Stimulated activated CD8-positive, alpha-beta memory T cell treated with anti-CD3 and anti-CD28 coated beads, Interleukin-4, amount 100 ng/mL, for 4 hours (primary cell): Measurements from ENCODE around the gene FUNDC2.
"Not testable (repeated sequence)": the region's sequence is repeated elsewhere in the genome, so short reads cannot be mapped to it uniquely, and the experiment has no call there.

Experiments
- DNase-seq, 2 donors: peaks; one replicate each; pipeline ENCODE4 v3.0.0-alpha.2; 2020; ENCODE audit warnings: low read depth in 2 of 2, low spot score in 1 of 2

Gene FUNDC2

DNA sequence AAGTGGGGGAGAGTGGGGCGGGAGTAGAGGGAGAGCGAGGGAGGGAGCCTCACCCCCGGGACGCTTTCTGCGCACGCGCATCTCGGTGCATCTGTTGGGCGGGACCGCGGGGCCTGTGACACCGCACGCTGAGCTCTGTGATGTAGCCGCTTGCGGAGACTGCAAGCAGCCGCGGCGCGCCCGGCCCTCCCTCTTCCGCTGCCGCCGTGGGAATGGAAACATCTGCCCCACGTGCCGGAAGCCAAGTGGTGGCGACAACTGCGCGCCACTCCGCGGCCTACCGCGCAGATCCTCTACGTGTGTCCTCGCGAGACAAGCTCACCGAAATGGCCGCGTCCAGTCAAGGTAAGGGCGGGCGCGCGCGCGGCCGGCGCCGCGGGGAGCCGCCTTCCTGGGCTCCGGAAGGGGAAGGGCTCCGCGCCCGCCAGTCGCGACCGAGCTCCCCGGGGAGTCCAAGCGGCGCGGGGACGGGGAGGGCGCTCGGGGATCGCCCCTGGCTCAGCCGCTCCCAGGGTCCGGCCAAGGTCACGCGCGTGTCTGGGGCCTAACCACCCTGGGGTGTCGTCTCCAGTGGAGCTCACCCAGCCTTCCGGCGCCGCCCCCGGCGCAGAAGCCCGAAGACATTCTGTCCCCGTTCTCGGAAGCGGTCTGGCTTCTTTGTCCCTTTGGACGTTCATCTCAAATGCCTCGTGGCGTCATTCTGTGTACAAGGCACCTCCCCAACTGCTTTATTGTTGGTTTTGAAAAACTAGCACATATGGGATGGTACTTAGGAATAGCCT, at the start of gene FUNDC2:
Gene FUNDC2, plus strand, starts transcription at position 118 of the 782 bp plus-strand sequence. Its CDS starts 95 bp downstream, at position 213.
- peak; percentile 71 to 89 for DNase-seq

DNA sequence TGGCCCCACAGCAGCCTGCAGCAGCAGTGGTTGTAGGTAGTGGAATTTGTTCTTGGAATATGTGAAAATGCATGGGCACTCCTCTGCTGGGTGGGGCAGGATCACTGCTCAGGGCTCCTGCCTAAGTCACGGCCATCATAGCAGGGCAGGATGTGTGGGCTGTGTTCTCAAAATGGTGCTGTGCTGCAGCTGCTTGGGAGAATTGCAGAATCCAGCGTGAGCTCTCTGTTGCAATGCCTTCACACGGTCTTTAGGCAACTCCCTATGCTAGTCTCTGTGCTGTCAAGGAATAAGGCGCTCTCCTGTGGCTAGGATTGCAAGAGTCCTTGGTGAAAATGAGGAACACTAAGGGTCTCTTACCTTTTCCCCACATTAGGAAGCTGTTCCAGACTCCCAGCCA, 47.0 kb upstream of the FUNDC2 start:
- DNase-seq, result no peak

DNA sequence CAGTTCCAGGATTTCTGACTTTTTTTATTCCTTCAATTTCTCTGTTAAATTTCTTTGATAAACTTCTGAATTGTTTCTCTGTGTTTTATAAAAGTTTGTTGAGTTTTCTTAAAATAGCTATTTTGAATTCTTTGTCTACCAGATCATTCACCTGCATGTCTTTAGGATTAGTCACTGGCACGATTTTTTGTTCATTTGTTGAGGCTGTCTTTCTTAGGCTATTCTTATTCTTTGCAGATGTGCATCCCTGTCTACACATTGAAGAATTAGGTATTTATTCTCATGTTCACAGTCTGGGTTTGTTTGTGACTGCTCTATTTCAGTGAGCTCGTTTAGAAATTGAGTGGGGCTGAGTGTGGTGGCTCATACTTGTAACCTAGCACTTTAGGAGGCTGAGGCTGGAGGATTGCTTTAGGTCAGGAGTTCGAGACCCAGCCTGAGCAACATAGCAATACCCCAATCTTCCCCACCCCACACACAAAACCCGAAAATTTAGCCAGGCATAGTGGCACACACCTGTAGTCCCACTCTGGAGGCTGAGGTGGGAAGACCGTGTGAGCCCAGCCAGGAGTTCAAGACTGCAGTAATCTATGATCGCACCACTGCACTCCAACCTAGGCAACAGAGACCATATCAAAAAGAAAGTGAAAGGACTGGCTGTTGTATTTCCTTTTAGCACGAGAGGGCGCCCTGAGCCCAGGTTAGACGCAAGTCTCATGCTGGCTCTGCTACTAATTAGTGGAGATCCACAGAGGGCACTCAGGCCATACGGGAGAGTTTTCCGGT, 46.1 kb upstream of the FUNDC2 start:
- peak; percentile 32 to 49 for DNase-seq

DNA sequence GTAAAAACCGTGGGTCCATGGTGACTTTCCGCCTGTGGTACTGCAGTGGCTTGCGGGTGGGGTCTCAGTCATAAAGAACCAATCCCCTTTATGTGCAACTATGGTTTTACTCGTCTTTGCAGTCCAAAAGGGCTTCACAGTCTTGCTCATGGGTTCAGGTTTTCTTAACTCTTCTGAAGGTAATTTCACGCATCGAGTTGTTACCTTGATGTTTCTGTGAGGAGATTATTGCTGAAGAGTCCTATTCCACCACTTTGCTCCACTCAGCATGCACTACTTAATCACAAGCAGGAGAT, 45.6 kb upstream of the FUNDC2 start:
- no peak for DNase-seq

DNA sequence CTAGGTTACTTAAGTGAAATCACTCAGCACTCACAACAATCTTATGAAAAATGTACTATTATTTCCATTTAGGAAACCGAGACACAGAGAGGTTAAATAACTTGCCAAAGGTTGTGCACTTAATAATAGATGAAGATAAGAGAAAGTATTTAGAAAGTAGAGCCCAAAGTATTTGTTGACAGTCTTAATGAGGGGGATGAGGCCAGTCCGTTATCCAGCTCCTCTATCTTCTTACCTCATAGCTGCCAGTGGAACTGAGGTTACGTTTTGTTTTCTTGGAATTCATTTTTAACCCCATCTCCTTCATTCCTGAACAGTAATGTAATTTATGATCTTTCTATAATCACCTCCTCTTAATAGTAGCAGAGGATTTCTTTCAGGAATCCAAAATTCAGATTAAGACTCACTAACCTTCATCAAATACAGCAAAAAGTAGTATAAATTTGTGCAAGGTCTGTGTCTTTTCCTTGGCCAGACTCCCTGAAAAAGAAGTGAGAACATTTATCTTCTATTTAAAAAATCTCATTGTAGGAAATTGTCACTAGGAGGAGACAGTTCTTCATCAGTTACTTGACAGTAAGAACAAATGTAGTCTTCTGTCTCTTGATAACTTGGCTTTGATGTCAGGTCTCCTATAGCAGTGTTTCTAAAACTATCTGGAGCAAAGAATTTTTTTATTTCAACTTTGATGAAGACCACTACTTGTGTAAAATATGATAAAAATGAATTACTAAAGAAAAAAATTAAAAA, 39.6 kb upstream of the FUNDC2 start:
- no peak for DNase-seq

GRCh38 chrX:154987940-154988339, 38.7 kb upstream of the FUNDC2 start:
- DNase-seq, result no peak

DNA sequence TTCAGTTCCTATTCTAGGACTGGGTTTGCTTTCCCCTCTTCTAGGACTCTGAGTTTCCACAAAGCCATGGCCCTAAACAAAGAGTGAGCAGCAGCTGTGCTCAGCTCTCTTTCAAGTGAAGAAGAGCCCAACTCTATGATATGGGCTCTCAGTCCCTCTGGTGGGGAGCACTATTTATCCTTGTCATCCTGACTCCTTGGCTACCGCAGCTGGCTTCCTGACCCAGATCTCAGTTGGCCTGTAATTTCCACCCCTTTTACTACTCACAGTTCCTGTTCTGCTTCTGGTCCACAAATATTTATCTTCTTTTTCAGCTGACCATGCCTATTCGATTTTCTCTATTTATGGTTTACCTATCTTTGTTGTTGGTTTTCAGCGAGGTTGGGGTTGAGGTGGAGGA, 37.9 kb upstream of the FUNDC2 start:
- no peak for DNase-seq

- DNase-seq, result no peak
Observed at GRCh38 chrX:154990496-154990895, 36.1 kb upstream of the FUNDC2 start.

DNA sequence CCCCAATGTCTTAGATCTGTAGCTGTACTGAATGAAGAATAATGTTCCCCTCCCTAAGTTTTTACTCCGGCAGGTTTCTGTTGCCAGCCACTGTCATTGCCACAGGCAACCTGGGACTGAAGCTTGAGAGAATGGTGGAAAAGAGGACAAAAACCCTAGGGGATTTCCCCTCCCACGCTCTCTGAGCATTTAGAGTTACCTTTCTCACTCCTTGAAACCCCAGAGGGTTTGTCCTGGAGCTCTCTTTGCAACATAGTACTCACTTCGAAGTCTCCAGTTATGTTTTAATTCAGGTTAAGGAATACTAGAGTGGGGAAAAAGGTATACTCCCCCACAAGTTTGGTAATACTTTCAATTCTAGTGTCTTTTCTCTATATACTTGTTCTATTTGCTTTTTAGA, 35.6 kb upstream of the FUNDC2 start:
- DNase-seq, result no peak

GRCh38 chrX:154991476-154991875, 35.2 kb upstream of the FUNDC2 start:
- no peak for DNase-seq

GRCh38 chrX:154998204-154998880, 28.3 kb upstream of the FUNDC2 start:
- no peak for DNase-seq

GRCh38 chrX:155000841-155001240, 25.8 kb upstream of the FUNDC2 start:
- no peak for DNase-seq

- DNase-seq, result no peak
Observed at GRCh38 chrX:155001873-155002272, 24.8 kb upstream of the FUNDC2 start.

DNA sequence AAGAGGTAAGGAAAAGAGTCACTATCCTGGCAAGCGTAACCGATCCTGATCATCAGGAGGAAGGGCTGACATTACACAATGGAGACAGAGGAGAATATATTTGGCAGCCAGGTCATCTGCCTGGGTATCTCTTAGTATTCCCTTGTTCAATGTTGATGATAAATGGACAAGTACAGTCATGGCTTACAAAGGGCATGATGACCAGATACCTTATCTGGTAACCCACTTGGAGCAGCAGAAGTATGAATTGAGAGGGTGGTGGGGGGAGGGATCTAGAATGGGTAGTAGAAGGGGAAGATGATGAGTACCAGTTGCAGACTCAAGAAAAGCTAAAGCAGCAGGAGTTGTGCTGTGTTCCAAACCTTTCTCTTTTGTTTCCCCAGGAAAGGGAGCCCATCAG, 21.5 kb upstream of the FUNDC2 start:
- no peak for DNase-seq

- not testable (repeated sequence) for DNase-seq
Observed at GRCh38 chrX:155006379-155006778, 20.3 kb upstream of the FUNDC2 start.

DNA sequence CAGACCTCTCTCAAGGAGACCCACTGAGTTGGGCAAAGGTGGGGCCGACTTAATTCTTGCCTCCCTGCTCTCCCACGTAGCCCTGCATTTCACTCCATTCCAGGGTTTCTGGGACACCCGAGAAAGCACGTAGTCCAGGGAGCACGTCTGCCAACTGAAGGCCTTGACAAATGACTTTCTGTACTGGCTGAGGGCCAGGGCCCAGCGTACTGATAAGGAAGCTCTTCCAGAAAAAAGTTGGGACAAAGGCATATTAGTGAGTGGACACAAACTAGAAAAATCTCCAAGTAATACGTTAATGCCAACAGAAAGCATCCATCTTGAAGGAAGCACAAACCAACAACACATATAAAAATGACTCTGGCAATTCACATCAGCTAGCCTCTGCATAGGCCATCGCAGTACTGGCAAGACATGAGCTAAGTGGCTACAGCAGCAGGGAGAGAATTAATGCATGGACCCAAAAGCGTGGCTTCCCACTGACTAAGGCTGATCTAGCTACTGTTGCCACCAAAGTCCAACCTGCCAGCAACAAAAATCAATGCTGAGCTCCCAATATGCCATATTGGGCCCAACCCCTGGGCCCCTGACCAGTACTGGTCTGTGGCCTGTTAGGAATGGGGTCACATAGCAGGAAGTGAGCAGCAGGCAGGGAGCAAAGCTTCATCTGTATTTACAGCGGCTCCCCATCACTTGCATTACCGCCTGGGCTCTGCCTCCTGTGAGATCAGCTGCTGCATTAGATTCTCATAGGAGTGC, 19.6 kb upstream of the FUNDC2 start:
- DNase-seq, result not testable (repeated sequence)

DNA sequence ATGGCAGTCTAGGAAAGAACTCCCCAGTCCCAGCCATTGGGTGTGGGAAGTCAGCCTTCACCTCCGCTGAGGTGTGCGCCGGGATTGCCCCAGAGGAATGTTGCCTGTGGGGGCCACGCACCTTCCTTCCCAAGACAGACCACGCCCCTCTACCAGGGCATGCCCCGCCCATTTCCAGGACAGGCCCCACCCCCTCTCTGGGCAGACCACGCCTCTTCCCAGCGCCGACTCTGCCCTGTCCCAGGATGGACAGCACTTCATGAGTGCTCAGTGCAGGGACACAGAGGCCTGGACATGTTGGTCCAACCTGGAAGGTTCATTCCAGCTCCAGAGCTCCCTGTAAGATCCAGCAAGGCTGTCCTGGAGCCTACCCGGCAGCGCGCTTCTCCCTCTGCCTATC, 18.1 kb upstream of the FUNDC2 start:
- DNase-seq, result not testable (repeated sequence)

GRCh38 chrX:155009994-155010472, 16.6 kb upstream of the FUNDC2 start:
- no peak for DNase-seq

GRCh38 chrX:155020591-155020990, 6.1 kb upstream of the FUNDC2 start:
- DNase-seq, result no peak

DNA sequence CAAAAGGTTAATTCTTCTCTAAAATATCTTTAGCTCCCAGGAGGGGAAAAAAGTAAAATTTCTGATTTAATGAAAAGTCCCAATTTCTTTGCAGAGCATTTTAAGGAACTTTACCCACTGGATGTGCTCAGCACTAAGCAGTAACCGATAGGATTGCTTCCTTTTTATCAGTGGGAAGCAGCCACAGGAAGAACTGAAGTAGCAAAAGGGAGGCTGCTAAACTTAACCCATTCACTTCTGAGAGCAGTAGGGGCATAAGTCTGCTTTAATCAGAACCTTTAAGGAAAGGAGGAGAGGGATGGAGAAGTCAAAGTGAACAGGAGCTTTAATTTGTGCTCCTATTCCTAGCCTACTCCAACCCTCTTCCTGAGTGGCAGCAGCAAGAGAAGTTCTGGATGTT, 4.1 kb upstream of the FUNDC2 start, which contains the start of gene F8:
Gene F8, minus strand, starts transcription at position 139 of the 400 bp plus-strand sequence. CDS start 171 bp downstream, outside the sequence.
- DNase-seq, result no peak
